GM04503 (cell line): ENCODE results near the gene CPNE8.

Source experiments
- DNase-seq: peaks from one replicate; pipeline ENCODE4 v3.0.0-alpha.2; 2012; ENCODE audit warnings: low read depth

CPNE8 gene

GRCh38 chr12:38905480-38906351 lies at the start of gene CPNE8:
TSS of gene CPNE8 (minus strand) at chr12:38905591. CDS start at chr12:38905534, 57 bp downstream.
- no peak for DNase-seq

- DNase-seq = no peak
Observed at GRCh38 chr12:38954238-38954873, 49.0 kb upstream of the CPNE8 start.

DNA sequence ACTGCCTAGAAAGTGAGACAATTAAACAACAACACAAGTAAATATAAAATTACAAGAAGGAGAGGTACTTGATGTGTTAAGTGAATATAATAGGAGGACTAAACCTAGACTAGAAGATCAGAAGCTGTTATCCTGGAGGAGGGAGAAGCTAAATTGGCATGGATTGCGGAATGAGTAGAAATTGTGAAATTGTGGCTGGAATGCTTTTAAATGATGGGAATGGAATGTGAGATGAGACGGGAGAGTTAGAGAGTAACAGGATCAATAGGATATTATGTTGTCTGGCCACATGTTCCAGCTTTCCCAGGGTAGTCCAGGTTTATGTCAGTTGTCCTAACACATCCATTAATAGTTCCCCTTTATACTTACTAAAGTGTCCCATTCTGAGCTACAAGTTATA lies 44.0 kb upstream of the CPNE8 start:
- DNase-seq = no peak

DNA sequence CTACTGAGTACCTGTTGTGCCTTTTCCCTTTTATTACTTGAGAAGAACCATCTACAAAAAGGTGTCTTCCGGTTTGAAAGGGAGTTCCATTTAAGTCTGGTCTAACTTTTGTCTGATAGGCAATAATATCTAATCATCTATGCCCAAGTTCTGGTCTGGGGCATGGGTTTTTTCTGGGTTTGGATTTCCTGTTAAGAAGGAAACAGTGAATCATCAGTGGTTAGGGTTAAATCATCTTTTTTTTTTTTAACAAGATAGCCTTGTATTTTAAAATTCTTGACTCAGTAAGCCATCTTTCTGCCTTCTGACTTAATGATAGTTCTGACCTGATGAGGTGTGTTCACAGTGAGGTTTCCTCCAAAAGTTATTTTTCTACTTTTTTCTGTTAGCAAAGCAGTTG lies 29.3 kb upstream of the CPNE8 start:
- DNase-seq = no peak

DNA sequence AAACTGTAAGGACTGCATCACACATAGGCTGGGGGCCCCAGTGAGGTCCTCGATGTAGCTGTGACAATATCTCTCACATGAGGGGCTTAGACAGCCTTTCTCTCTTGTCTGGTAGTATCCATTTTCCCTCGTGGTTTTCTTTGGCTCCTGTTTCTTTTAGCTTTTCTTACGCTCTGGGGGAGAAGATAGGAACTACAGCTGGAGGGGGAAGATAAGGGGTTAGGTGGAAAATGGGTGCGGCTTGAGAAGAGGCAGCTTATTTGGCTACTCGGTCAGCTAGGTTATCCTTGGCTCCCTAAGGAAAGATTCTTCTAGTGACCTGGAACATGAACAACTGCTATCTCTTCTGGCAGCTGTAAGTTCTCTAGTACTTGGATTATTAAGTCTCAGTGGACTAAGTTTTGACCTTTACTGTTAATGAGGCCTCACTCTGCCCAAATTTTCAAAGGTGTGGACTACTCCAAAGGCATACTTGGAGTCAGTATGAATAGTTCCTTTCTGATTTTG lies 28.7 kb upstream of the CPNE8 start:
- no peak for DNase-seq

DNA sequence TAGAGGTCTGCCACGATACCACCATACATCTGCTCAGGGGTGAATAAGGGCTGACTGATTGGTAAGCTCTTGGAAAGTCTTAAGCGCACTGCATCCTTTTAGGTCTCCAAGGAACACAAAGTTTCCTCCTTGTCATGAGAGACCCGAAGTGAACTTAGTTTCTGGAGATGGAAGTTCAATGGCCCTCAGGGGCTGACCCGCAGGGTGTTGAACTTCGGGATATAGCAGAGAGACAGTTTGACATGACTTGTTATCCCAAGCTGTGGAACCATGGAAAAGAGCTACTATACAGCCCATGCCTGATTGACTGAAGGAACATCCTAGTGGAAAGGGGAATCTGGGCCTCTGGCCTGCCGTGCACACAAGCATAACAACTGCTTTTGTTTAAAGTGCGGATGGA lies 26.9 kb upstream of the CPNE8 start:
- no peak for DNase-seq

DNA sequence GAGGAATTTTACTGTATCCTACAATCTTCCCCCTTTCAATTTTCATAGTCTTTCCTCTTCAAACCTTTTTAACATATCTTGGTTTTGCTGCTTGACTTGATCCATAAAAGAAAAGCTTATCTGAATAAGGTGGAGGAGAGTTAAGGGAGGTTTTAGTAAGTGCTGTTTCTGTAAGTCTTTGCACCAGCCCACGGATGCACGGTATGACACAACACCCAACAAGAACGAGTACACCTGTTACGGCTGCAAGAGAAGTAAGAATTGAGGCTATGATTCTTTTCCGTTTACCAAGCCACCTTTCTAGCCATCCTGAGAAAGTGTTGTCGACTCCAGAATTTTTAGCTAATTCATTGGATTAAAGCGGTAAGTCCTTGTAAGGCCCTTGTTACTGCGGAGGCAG lies 26.1 kb upstream of the CPNE8 start:
- no peak for DNase-seq

DNA sequence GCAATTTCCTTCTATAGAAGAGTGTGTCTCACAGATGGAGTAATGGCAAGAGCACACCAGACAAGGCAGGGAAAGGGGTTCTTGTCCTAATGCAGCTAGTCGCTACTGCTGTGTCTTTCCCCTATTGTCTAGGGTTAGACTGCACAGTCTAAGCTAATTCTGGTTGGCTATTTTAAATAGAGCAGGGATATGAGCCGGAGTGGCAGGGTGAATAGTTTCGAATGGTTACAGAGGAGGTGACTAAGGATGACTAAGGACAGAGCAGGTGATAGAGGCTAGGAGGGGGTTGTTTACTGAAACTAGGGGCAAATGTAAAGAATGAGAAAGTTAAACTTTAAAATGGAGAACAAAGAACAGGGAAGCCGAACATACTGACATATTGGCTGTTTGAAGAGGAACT lies 25.6 kb upstream of the CPNE8 start:
- no peak for DNase-seq

- no peak for DNase-seq
Observed at GRCh38 chr12:38926501-38926900, 21.1 kb upstream of the CPNE8 start.

- peak; percentile 9 for DNase-seq
Observed at GRCh38 chr12:38921025-38921677, 15.8 kb upstream of the CPNE8 start.

DNA sequence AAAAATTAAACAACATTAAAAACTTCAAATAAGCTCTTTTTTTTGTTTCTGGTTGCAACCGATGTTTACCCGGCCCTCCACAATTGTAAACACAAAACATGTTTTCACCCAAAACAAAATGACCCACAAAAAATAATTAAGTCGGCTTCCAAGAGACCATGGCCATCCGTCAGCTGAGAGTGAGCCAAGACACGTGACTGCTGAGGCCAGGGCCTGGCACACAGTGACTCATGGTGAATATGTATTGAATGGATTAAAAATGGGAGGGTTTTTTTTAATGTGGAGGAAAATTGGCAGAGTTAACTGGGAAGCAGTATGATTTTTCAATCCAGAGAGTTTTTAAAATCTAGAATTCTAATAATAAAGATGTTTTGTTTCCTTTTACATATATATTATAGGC lies 13.8 kb upstream of the CPNE8 start:
- DNase-seq = no peak

GRCh38 chr12:38915429-38916182 lies 10.2 kb upstream of the CPNE8 start:
- DNase-seq = no peak

GRCh38 chr12:38912116-38912515 lies 6.7 kb upstream of the CPNE8 start:
- DNase-seq = no peak

DNA sequence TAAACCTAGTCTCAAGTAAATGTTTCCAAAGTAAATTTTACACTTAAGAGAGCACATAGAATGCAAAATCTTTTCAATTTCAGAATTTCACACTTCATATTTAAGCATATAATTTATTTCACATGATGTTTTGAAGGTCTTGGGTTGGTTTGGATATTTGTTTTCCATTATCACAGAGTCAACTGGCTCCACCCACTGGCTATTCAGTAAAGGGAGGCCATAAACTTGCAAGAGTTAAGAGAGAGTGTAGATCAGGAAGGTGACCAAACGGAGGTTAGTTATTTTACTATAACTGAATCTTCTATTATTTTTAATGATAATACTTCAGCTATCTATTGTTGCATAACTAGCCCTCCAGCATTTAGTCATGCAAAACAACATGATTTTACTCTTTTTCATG lies 6.2 kb upstream of the CPNE8 start:
- no peak for DNase-seq

DNA sequence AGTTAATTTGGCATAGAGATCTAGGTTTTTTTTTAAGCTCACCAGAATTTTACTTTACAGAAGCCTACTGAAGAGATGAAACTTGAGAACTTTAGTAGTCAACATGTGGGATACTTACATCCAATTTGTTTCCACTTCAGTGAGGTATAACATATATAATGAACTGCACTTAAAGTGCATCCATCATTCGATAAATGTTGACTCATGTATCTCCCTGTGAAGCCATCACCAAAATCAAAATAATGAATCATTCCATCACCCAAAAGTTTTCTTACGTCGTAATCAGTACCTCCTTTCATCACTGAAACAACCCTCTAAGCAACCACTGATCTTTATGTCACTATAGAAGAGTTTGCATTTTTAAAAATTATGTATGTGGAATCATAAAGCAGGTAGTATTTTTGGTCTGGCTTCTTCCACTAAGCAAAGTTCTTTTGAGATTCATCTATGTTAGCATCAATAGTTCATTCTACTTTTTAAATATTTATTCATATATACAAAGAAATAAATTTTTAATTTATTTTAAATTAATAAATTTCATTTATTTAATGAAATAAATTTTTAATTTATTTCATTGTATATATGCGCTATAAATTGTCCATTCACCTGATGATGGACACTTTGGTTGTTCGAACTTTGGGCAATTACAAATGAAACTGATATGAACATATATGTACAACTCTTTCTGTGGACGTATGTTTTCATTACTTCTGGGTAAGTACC lies 2.0 kb upstream of the CPNE8 start:
- no peak for DNase-seq

DNA sequence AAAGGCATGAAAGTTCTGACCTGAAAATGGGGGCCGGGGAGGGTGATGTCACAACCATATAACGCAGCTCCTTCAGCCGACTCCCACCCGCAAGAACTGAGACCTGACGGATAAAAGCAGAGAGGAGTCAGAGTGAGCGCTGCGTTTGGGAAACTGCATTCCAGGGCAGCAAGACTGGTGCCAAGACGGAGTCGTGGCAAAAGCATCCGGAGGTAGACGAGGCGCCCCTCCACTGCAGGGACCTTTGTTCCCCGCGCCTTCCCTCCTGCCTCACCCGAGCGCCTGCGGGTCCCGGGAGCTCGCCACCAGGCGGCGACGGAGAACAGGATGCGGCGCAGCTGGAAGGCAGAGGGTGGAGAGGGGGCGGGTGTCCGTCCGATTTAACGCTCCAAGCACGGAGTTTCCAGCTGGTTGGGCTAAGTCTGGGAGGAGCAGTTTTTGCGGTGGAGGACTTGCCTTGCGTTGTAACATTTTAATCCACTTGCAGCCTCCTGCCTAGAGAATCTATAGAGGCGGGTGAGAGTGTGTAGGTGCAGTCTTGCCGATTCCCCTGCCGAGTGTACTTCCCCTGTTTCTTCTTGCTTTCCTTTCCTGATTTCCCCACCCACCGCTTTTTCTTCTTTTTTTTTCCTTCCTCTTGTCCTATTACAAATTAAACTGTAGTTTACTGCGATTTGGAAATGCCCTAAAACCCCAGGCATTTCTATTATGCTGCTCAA lies 1.2 kb upstream of the CPNE8 start:
- DNase-seq = no peak

DNA sequence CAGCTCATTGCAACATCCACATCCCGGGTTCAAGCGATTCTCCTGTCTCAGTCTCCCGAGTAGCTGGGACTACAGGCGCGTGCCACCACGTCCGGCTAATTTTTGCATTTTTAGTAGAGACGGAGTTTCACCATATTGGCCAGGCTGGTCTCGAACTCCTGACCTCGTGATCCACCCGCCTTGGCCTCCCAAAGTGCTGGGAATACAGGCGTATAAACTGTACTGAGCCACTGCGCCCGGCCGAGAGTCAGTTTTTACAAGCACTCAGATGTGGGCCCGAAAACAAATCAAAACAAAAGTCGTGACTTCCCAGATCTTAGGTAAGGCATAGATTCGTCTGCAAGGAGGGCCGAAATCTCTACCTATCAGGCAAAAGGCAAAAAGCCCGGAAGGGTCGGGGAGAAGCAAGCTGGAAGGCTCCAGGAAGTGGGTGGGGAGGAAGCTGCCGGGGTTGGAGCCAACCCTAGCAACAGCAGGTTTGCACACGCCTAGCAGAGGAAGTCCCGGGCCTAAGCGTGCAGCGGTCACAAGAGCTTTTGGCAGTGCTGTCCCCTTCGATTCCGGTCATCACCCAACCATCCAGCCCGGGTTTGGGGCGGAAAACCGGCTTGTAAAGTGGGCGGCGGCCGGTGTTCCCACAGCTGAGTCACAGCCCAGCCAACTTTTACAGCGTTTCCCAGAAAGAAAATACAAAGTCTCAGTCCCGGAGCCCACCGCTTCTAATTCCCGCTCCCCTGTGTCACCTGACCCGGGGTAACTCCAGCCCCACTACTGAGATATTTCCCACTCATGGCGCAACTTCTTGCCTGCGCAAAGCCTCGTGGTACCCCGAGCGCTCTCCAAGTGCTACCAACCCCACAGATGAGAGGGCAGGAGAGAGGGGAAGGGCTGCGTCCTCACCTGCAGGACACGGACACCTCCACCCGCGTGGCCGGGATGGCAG lies 583 bp downstream of the CPNE8 start:
- DNase-seq = peak; percentile 64

DNA sequence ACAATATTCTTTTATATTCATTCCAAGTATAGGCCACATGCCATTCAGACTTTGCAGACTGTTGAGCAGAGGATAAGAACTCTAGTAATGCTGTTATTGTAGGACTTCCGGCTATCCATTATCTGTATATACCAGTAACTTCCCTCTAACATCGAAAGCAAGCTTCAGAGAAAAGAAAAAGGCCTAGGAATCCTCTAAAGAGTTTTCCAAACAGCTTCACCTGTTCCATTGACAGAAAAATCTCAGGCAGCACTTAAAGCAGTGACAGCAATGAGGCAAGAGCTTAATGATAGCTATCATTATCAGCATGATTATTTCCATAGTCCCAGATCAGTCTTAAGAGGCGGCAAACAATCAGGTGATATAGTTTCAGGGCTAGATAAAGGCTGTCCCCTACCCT lies 1.8 kb downstream of the CPNE8 start:
- no peak for DNase-seq

DNA sequence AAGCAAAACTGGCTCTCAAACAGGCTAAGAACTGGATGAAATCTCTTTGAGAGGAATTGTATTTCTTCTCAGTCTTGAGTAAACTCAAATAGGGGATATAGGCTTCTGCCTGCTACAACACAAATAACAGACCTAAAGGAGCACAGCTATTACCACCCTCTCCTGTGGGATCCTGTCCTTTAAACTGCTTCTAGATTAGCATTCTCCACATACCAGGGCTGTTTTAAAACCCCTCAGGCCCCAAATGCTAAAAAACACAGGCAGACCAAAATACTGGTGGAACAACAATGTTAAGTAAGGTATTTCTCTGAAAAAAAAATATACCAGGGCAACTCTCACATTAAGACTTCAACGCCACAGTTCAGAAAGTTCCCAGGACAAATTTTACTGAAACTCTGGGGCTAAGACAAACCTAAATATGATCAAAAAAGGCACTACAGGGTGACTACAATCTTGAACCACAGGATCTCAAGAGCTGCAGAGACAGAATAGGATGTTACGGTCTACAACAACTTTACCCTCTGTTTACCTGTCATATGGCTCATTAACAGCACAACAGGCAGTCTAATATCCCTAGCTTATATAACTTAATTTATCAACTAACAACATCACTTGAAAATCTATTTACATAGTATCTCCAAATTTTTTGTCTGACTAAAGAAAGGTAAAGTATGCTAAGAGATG lies 7.2 kb downstream of the CPNE8 start:
- DNase-seq = no peak
